ENCODE measurements around the gene SPI1.
"Not testable (repeated sequence)": the region's sequence is repeated elsewhere in the genome, so short reads cannot be mapped to it uniquely, and the experiment has no call there.

SPI1 gene

GRCh38 chr11:47316501-47316900, 61.8 kb downstream of the SPI1 start:
- DNase-seq, result not testable (repeated sequence)

- DNase-seq, result no peak
These were observed 63.4 kb downstream of the SPI1 start for GRCh38 chr11:47314992-47315391.

- DNase-seq, result no peak
These were observed 70.1 kb downstream of the SPI1 start for GRCh38 chr11:47308050-47308823.

GRCh38 chr11:47306484-47306844, 71.9 kb downstream of the SPI1 start:
- no peak for DNase-seq

DNA sequence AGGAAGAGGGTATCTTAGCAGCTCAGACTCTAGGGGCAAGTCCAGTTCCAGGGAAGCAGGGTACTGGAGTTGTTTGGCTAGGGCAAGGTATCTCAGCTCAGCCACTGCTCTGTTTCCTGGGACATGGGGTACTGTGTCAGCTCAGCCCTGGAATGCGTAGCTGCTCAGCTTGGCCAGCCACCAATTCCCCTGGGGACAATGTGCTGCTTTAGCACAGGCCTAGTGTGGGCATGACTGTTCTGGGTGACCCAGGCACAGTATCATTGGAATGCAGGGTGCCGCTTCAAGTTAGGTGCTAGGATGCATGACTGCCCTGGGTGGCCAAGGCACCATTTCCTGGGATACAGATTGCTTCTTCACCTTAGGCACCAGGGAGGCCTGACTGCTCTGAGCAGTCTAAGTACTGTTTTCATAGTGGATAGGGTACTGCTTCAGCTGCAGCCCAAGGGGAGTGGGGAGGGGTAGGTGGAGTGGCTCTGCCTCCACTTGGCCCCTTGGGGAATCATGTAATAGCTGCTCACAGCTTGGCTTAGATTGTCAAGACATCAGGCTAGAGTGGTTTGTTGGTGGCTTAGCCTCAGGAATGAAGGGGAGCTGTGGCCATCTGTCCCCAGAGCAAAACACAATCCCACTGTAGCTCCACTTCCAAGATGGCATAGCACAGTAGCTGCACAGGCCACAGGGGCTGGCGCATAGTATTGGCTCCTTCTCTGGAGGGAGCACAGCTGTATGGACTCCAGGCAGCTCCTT, 72.4 kb downstream of the SPI1 start:
- no peak for DNase-seq

Measured in CD4-positive, alpha-beta T cell treated with Interferon gamma for 1 hour (primary cell).